Activated CD8-positive, alpha-beta T cell treated with anti-CD3 and anti-CD28 coated beads for 36 hours (primary cell): Measurements from ENCODE around the gene RIOK1. TPM values are rescaled to one million over a fixed set of nuclear protein-coding genes. Genes with fewer than 3 reads are reported as not detected.

ENCODE experiments used
- ATAC-seq: fragments of 200-7000 bp; cut with Tn5 transposase; one replicate; pipeline ENCODE4 v1.10.0; 2021; ENCODE audit warnings: mild to moderate bottlenecking, moderate library complexity
- CTCF ChIA-PET: fragments of 350-600 bp; sonication (Branson Sonifier 250); formaldehyde crosslinking; loops from one replicate; lab custom pipeline; 2021; ENCODE audit warnings: antibody characterized with exemption; lab: Charles Lee
- POLR2A ChIA-PET: fragments of 350-600 bp; sonication (Branson Sonifier 250); formaldehyde crosslinking; loops from one replicate; lab custom pipeline; 2021; ENCODE audit warnings: antibody characterized with exemption; lab: Charles Lee
- DNase-seq: peaks from one replicate; pipeline ENCODE4 v3.0.0-alpha.2; 2020
- H3K27ac Mint-ChIP-seq: one replicate; pipeline ENCODE4 v1.8.0; 2021; ENCODE audit warnings: mild to moderate bottlenecking, mixed read lengths
- H3K27me3 Mint-ChIP-seq: one replicate; pipeline ENCODE4 v1.8.0; 2021; ENCODE audit warnings: mixed read lengths
- H3K36me3 Mint-ChIP-seq: one replicate; pipeline ENCODE4 v1.8.0; 2021; ENCODE audit warnings: low read depth, mixed read lengths
- H3K4me1 Mint-ChIP-seq: one replicate; pipeline ENCODE4 v1.8.0; 2021; ENCODE audit warnings: low read depth, mixed read lengths
- H3K4me3 Mint-ChIP-seq: one replicate; pipeline ENCODE4 v1.8.0; 2021; ENCODE audit warnings: mild to moderate bottlenecking, moderate library complexity, mixed read lengths
- H3K9me3 Mint-ChIP-seq: one replicate; pipeline ENCODE4 v1.8.0; 2021; ENCODE audit warnings: mixed read lengths
- CTCF ChIP-seq: fragments of 200-600 bp; IDR thresholded peaks from one replicate; pipeline ENCODE4 v1.8.0; 2022; ENCODE audit warnings: antibody characterized with exemption, mild to moderate bottlenecking
- intact Hi-C: fragments of 100-400 bp; cut with micrococcal nuclease; formaldehyde crosslinking; loops from one replicate; pipeline ENCODE4 v1.10.0; 2022
- total RNA-seq, 2 experiments: library from RNA; stranded (reverse); gene quantifications; one replicate each; pipeline ENCODE4 v1.2.3, GENCODE V29; 2021

Gene RIOK1
- total RNA-seq, 2 experiments from 2014 or later, result 46.8 to 50.0 TPM

GRCh38 chr6:7424967-7425807 is 35.6 kb downstream of the RIOK1 start:
- ChIA-PET CTCF (interaction anchor here (1.3 kb wide), 2 partner anchors 11 to 65 kb away, joined by 3 read pairs; no protein-coding TSS in a partner anchor), POLR2A (no interaction called here)
- ATAC-seq (no peak), DNase-seq (no peak)
- no peak for TF ChIP-seq CTCF
- no peak overlapping the region for H3K27ac Mint-ChIP-seq
- intact Hi-C loops, result no loop called here
- no peaks in the 10 kb centered on the region for H3K27me3 Mint-ChIP-seq
- H3K9me3 Mint-ChIP-seq, result no peaks in the 10 kb centered on the region
- no peak overlapping the region for H3K4me3 Mint-ChIP-seq
- H3K4me1 Mint-ChIP-seq, result no peaks in the 10 kb centered on the region
- peaks cover 2% of the 10 kb centered on the region for H3K36me3 Mint-ChIP-seq

GRCh38 chr6:7425808-7426190 is 36.2 kb downstream of the RIOK1 start:
- Mint-ChIP-seq H3K27ac (no peak overlapping the region), H3K27me3 (no peaks in the 10 kb centered on the region), H3K36me3 (no peaks in the 10 kb centered on the region), H3K4me3 (no peak overlapping the region), H3K4me1 (no peaks in the 10 kb centered on the region), H3K9me3 (no peaks in the 10 kb centered on the region)
- ATAC-seq, result no peak
- POLR2A ChIA-PET, result no interaction called here
- TF ChIP-seq CTCF, result no peak
- no peak for DNase-seq
- intact Hi-C loops, result no loop called here
- CTCF ChIA-PET, result interaction anchor here (1.3 kb wide), 1 partner anchor 64 kb away, joined by 3 read pairs; no protein-coding TSS in a partner anchor

- no peaks in the 10 kb centered on the region for H3K36me3 Mint-ChIP-seq
- no peak for ATAC-seq
Measured at GRCh38 chr6:7426447-7427169, 37.0 kb downstream of the RIOK1 start.

GRCh38 chr6:7431313-7431673 is 41.7 kb downstream of the RIOK1 start:
- peaks cover 7% of the 10 kb centered on the region for H3K9me3 Mint-ChIP-seq
- H3K27me3 Mint-ChIP-seq, result peaks cover 4% of the 10 kb centered on the region
- no peak overlapping the region for H3K27ac Mint-ChIP-seq
- intact Hi-C loops, result no loop called here
- no peak for DNase-seq
- H3K4me3 Mint-ChIP-seq, result no peak overlapping the region
- ATAC-seq, result no peak
- H3K36me3 Mint-ChIP-seq, result no peaks in the 10 kb centered on the region
- ChIA-PET POLR2A (no interaction called here), CTCF (no interaction called here)
- TF ChIP-seq CTCF, result no peak
- no peaks in the 10 kb centered on the region for H3K4me1 Mint-ChIP-seq

More at GRCh38 chr6:7426447-7427169, 37.0 kb downstream of the RIOK1 start:
- TF ChIP-seq CTCF, result no peak
- no peak for DNase-seq
- H3K27me3 Mint-ChIP-seq, result no peaks in the 10 kb centered on the region
- intact Hi-C loops, result no loop called here
- H3K27ac Mint-ChIP-seq, result no peak overlapping the region
- POLR2A ChIA-PET, result no interaction called here
- H3K9me3 Mint-ChIP-seq, result no peaks in the 10 kb centered on the region
- no peaks in the 10 kb centered on the region for H3K4me1 Mint-ChIP-seq
- H3K4me3 Mint-ChIP-seq, result no peak overlapping the region
- CTCF ChIA-PET, result no interaction called here
